GM20000 (cell line): ENCODE measurements around the gene UFSP2.

Experiments
- DNase-seq: peaks from one replicate; pipeline ENCODE4 v3.0.0; 2012; ENCODE audit warnings: low spot score
- TF ChIP-seq, protein P1 (sequence below): IDR thresholded peaks from 2 replicates; pipeline ENCODE4 v1.5.1; 2012; ENCODE audit warnings: mild to moderate bottlenecking, control low read depth; ENCODE audit errors: extremely low read depth, missing control alignments

Gene UFSP2

GRCh38 chr4:185359767-185360446, 65.9 kb downstream of the UFSP2 start:
- TF ChIP-seq, protein P1, sequence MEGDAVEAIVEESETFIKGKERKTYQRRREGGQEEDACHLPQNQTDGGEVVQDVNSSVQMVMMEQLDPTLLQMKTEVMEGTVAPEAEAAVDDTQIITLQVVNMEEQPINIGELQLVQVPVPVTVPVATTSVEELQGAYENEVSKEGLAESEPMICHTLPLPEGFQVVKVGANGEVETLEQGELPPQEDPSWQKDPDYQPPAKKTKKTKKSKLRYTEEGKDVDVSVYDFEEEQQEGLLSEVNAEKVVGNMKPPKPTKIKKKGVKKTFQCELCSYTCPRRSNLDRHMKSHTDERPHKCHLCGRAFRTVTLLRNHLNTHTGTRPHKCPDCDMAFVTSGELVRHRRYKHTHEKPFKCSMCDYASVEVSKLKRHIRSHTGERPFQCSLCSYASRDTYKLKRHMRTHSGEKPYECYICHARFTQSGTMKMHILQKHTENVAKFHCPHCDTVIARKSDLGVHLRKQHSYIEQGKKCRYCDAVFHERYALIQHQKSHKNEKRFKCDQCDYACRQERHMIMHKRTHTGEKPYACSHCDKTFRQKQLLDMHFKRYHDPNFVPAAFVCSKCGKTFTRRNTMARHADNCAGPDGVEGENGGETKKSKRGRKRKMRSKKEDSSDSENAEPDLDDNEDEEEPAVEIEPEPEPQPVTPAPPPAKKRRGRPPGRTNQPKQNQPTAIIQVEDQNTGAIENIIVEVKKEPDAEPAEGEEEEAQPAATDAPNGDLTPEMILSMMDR, result no peak
- DNase-seq, result no peak

DNA sequence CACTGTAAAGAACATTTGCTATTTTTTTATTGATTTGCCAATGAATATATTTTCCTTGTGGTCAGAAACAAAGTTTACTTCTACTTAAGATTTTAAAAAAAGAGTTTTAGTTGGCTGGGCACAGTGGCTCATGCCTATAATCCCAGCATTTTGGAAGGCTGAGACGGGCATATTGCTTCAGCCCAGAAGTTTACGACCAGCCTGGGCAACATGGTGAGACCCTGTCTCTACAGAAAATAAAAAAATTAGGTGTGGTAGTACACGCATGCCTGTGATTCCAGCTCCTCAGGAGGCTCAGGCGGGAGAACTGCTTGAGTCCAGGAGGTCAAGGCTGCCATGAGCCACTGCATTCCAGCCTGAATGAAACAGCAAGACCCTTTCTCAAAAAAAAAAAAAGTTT, 66.8 kb downstream of the UFSP2 start:
- DNase-seq, result no peak
- TF ChIP-seq, protein P1, result no peak

DNA sequence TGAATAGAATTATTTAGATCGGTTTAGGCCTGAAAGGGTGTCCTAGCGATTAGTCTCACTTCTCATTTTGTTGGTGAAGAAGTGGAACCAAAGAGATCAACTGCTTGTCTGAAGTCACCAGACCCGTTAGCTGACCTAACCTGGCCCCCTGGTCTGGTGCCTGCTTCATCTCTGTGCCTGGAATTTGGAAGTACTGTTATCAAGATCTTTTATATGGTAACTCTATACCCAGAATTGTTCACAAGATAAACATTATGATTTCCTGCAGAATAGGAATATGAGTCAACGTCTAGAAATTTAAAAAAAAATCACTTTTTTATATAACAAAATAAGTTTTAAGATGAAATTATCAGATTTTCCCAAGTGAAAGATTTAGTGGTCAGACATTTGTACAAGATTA, 67.2 kb downstream of the UFSP2 start:
- TF ChIP-seq, protein P1, result no peak
- DNase-seq, result no peak

GRCh38 chr4:185357733-185358440, 67.9 kb downstream of the UFSP2 start:
- DNase-seq, result no peak
- TF ChIP-seq, protein P1, result no peak

DNA sequence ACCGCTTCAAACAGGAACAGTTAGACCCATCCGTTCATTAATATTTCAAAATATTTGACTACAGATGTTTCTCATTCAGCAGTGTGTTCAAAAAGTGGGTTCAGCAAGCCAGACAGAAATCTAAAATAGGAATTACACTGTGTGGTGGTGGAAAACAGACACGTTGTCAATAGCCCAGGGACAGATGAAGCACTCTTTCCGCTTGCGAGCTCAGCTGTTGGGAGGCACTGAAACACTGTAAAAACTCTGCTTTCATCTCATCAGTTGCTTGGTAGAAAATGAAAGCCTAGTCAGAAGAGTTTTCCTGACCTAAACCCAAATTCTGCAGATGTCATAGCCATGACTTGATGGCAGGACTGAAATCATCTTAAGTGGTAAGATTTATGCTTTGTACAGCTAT, 68.6 kb downstream of the UFSP2 start:
- TF ChIP-seq, protein P1, result no peak
- DNase-seq, result no peak

DNA sequence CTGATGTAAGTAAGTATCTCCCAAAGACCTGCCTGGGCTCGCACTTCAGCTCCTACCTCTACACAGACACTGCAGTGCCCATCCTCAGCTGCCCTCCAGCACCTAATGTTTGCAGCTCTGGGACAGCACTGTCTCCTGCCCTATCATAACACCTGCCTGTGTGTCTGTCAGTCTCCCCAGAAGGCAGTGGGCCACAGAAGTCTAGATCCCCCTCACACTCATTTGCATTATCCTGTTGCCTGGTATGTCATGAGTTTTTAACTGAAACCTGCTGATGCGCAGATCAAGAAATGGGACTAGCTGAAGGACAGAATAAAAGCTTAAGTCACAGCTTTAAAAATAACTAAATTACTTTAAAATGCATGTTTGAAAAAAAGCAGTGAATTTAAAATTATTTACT, 73.0 kb downstream of the UFSP2 start:
- no peak for DNase-seq
- TF ChIP-seq, protein P1, result no peak

DNA sequence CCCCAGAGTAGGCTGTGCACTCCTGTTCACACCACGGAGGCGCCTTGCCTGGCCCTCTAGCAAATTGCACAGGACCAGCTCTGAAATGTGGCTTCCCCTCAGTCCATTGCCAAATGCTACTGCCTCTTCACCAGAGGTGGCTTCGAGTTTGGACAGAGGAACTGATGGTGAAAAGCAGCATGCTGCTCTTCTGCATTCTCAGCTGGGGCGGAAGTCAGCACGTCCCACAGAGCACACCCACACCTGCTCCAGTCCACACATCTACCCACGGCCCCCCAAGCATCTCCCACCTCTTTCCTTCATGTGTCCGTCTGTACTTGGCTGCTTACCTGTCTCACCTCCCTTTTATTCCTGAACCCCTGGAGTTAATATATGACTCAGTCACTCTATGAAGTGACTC, 73.6 kb downstream of the UFSP2 start:
- TF ChIP-seq, protein P1, result no peak
- DNase-seq, result no peak
